HepG2 (cell line): Measurements from ENCODE around the gene CROCC. TPM values are rescaled to one million over a fixed set of nuclear protein-coding genes. Genes with fewer than 3 reads are reported as not detected.
A peak's percentile ranks its signal among the peaks of the same experiment; 100 is the strongest.

ENCODE experiments used
- ATF7-NPFF ChIP-seq: sonication (generic); formaldehyde crosslinking; IDR thresholded peaks from 2 replicates; pipeline ENCODE4 v1.8.1; 2023; ENCODE audit warnings: mild to moderate bottlenecking, low read depth, missing genetic modification reagents, moderate library complexity
- FOXK1 ChIP-seq: sonication (generic); formaldehyde crosslinking; IDR thresholded peaks from 2 replicates; pipeline ENCODE4 v1.4.0; 2020; ENCODE audit warnings: low read depth, missing genetic modification reagents, borderline replicate concordance
- HNRNPUL1 ChIP-seq: fragments of 200-400 bp; formaldehyde crosslinking; IDR thresholded peaks from 2 replicates; pipeline ENCODE4 v1.6.1; 2017; ENCODE audit warnings: low read depth, mild to moderate bottlenecking, low read length, moderate library complexity
- HOXA3 ChIP-seq: sonication (generic); formaldehyde crosslinking; IDR thresholded peaks from 2 replicates; pipeline ENCODE4 v1.5.0; 2020; ENCODE audit warnings: missing genetic modification reagents
- IKZF4 ChIP-seq: sonication (generic); formaldehyde crosslinking; IDR thresholded peaks from 2 replicates; pipeline ENCODE4 v1.5.1; 2020; ENCODE audit warnings: borderline replicate concordance, mild to moderate bottlenecking, low read depth, missing genetic modification reagents; ENCODE audit errors: not compliant biosample characterization
- JUNB ChIP-seq: sonication (generic); formaldehyde crosslinking; IDR thresholded peaks from 2 replicates; pipeline ENCODE4 v1.8.0; 2022; ENCODE audit warnings: missing genetic modification reagents, mild to moderate bottlenecking, borderline replicate concordance
- SIN3A ChIP-seq: IDR thresholded peaks from 2 replicates; pipeline ENCODE4 v1.6.1; 2011; ENCODE audit warnings: low read depth, mild to moderate bottlenecking, control low read depth, low read length, borderline replicate concordance
- ZBTB46 ChIP-seq: sonication (generic); formaldehyde crosslinking; IDR thresholded peaks from 2 replicates; pipeline ENCODE4 v1.4.0; 2020; ENCODE audit warnings: mild to moderate bottlenecking, missing genetic modification reagents, borderline replicate concordance
- ZC3H4 ChIP-seq: sonication (generic); formaldehyde crosslinking; IDR thresholded peaks from 2 replicates; pipeline ENCODE4 v1.4.0; 2020; ENCODE audit warnings: missing genetic modification reagents, borderline replicate concordance
- ZFAT ChIP-seq: sonication (generic); formaldehyde crosslinking; conservative IDR thresholded peaks from 2 replicates; pipeline ENCODE4 v1.8.1; 2023; ENCODE audit warnings: missing genetic modification reagents, inconsistent platforms
- ZFP62 ChIP-seq: sonication (generic); formaldehyde crosslinking; IDR thresholded peaks from 2 replicates; pipeline ENCODE4 v1.4.0; 2020; ENCODE audit warnings: missing genetic modification reagents
- ZKSCAN8 ChIP-seq: IDR thresholded peaks from 2 replicates; pipeline ENCODE4 v1.6.1; 2016; ENCODE audit warnings: borderline replicate concordance, missing genetic modification reagents, missing compliant biosample characterization
- ZNF235 ChIP-seq: sonication (generic); formaldehyde crosslinking; IDR thresholded peaks from 2 replicates; pipeline ENCODE4 v1.8.1; 2023; ENCODE audit warnings: mild to moderate bottlenecking, missing genetic modification reagents, borderline replicate concordance
- polyA plus RNA-seq, 8 experiments: library from polyadenylated mRNA; depleted of rRNA in 3 of 8; stranded (reverse) in 7 of 8; unstranded in 1 of 8; fragments of >200 nt; fragmentation: Illumina TruSeq in 4 of 8; extraction: Trizol in 4 of 8; gene quantifications; 2 replicates each; pipeline versions ENCODE4 v1.2.1 to v1.2.3, GENCODE V29; 2011 to 2016; ENCODE audit warnings: low read depth in 4 of 8, missing spikeins in 1 of 8, mixed read lengths in 1 of 8; ENCODE audit not compliant: insufficient read depth in 1 of 8
- total RNA-seq, 5 experiments: library from RNA; depleted of rRNA; stranded (reverse); fragments of >200 nt; fragmentation: Illumina TruSeq; extraction: Trizol; gene quantifications; 2 replicates each; pipeline ENCODE4 v1.2.3, GENCODE V29; 2016; ENCODE audit warnings: low read depth in 1 of 5
- TF ChIP-seq, protein P1 (sequence below): IDR thresholded peaks from 2 replicates; pipeline ENCODE4 v1.6.1; 2016; ENCODE audit warnings: low read depth, borderline replicate concordance
- TF ChIP-seq, protein P2 (sequence below): sonication (generic); formaldehyde crosslinking; IDR thresholded peaks from 2 replicates; pipeline ENCODE4 v1.4.0; 2020; ENCODE audit warnings: missing genetic modification reagents, mild to moderate bottlenecking, borderline replicate concordance
- TF ChIP-seq, protein P3 (sequence below): sonication (generic); formaldehyde crosslinking; IDR thresholded peaks from 2 replicates; pipeline ENCODE4 v1.8.1; 2023; ENCODE audit warnings: mild to moderate bottlenecking, moderate library complexity, missing genetic modification reagents
- TF ChIP-seq, protein P4 (sequence below): sonication (generic); formaldehyde crosslinking; IDR thresholded peaks from 2 replicates; pipeline ENCODE4 v1.8.0; 2022; ENCODE audit warnings: missing genetic modification reagents, mild to moderate bottlenecking, moderate library complexity, borderline replicate concordance

Gene CROCC
- total and polyA plus RNA-seq, 2 of the 13 experiments (the other 11 are each of a cell fraction or from before 2014, with no cell fraction given) = 7.8 to 15.5 TPM

DNA sequence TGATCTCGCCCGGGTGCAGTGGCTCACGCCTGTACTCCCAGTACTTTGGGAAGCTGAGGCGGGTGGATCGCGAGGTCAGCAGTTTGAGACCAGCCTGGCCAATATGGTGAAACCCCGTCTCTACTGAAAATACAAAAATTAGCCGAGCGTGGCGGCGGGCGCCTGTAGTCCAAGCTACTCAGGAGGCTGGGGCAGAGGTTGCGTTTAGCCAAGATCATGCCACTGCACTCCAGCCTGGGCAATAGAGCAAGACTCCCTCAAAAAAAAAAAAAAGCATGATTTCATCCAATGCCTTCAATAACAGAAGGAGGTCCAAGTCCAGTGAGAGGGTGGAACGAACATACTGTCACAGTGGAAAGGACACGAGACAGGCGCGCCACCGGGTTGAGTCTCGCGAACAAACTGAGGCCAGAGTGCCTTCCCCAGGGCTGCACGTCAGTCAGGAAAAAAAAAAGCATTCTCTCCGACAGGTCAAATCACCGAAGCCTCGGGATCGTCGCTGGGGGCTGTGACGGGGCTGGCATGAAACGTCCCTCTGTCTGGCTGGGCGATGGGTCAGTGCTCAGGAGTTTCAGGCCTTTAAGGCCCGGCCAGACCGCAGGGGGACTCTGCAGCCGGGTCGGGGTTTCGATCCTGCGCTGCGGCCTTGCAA, 8.4 kb upstream of the CROCC start (continued):
- no peak for TF ChIP-seq ZKSCAN8 (CRISPR knock-in tag)
- TF ChIP-seq JUNB (CRISPR knock-in tag) = no peak
- peak; percentile 34; the same call in 1 of the 2 replicates for TF ChIP-seq ZNF235 (CRISPR knock-in tag)
- no peak for TF ChIP-seq SIN3A
- TF ChIP-seq HNRNPUL1 = no peak
- no peak for TF ChIP-seq ZFAT (CRISPR knock-in tag)
- TF ChIP-seq, protein P1, sequence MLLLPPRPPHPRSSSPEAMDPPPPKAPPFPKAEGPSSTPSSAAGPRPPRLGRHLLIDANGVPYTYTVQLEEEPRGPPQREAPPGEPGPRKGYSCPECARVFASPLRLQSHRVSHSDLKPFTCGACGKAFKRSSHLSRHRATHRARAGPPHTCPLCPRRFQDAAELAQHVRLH (CRISPR knock-in tag) = no peak
- no peak for TF ChIP-seq ZBTB46 (CRISPR knock-in tag)
- TF ChIP-seq IKZF4 = no peak
- TF ChIP-seq, protein P2, sequence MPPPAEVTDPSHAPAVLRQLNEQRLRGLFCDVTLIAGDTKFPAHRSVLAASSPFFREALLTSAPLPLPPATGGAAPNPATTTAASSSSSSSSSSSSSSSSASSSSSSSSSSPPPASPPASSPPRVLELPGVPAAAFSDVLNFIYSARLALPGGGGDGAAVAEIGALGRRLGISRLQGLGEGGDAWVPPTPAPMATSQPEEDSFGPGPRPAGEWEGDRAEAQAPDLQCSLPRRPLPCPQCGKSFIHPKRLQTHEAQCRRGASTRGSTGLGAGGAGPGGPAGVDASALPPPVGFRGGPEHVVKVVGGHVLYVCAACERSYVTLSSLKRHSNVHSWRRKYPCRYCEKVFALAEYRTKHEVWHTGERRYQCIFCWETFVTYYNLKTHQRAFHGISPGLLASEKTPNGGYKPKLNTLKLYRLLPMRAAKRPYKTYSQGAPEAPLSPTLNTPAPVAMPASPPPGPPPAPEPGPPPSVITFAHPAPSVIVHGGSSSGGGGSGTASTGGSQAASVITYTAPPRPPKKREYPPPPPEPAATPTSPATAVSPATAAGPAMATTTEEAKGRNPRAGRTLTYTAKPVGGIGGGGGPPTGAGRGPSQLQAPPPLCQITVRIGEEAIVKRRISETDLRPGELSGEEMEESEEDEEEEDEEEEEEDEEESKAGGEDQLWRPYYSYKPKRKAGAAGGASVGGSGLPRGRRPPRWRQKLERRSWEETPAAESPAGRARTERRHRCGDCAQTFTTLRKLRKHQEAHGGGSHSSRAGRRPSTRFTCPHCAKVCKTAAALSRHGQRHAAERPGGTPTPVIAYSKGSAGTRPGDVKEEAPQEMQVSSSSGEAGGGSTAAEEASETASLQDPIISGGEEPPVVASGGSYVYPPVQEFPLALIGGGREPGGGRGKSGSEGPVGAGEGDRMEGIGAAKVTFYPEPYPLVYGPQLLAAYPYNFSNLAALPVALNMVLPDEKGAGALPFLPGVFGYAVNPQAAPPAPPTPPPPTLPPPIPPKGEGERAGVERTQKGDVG (CRISPR knock-in tag) = peak; percentile 12; the same call in 1 of the 2 replicates
- no peak for TF ChIP-seq ZC3H4 (CRISPR knock-in tag)
- TF ChIP-seq, protein P3, sequence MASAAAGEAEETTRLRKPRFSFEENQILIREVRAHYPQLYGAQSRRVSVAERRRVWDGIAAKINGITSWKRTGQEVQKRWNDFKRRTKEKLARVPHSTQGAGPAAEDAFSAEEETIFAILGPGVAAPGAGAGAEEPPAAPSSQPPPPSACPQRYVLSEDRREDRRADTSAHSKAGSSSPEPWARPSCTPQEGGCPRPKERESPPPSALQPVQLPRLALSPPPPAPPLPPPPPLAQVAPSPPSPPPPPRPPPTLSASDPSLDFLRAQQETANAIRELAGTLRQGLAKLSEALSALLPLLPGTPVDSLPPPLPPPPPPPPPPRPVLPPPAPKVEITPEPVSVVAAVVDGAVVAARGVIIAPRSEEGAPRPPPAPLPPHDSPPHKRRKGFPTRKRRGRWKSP (CRISPR knock-in tag) = peak; percentile 35; the same call in 1 of the 2 replicates
- no peak for TF ChIP-seq HOXA3 (CRISPR knock-in tag)
- TF ChIP-seq, protein P4, sequence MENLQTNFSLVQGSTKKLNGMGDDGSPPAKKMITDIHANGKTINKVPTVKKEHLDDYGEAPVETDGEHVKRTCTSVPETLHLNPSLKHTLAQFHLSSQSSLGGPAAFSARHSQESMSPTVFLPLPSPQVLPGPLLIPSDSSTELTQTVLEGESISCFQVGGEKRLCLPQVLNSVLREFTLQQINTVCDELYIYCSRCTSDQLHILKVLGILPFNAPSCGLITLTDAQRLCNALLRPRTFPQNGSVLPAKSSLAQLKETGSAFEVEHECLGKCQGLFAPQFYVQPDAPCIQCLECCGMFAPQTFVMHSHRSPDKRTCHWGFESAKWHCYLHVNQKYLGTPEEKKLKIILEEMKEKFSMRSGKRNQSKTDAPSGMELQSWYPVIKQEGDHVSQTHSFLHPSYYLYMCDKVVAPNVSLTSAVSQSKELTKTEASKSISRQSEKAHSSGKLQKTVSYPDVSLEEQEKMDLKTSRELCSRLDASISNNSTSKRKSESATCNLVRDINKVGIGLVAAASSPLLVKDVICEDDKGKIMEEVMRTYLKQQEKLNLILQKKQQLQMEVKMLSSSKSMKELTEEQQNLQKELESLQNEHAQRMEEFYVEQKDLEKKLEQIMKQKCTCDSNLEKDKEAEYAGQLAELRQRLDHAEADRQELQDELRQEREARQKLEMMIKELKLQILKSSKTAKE (CRISPR knock-in tag) = no peak
- TF ChIP-seq FOXK1 (CRISPR knock-in tag) = no peak
- no peak; the same call in 1 of the 2 replicates for TF ChIP-seq ATF7-NPFF (CRISPR knock-in tag)
- no peak for TF ChIP-seq ZFP62 (CRISPR knock-in tag)
